ENCODE results near the gene TNNC2. TPM values are rescaled to one million over a fixed set of nuclear protein-coding genes. Genes with fewer than 3 reads are reported as not detected.
"Not testable (repeated sequence)": the region's sequence is repeated elsewhere in the genome, so short reads cannot be mapped to it uniquely, and the experiment has no call there.

Gene TNNC2
- total RNA-seq, 1 experiment from 2014 or later = 4.6 TPM

- Histone ChIP-seq H2AFZ (ENCODE audit: low read length) (no peak overlapping the region), H2BK15ac (ENCODE audit: low read depth, low read length) (no peak overlapping the region), H3K56ac (ENCODE audit: insufficient read length, low read depth, low read length) (no peak overlapping the region), H3K4me1 (ENCODE audit: insufficient read depth, low read length) (no peaks in the 10 kb centered on the region), H3K79me1 (ENCODE audit: insufficient read depth, low read depth, low read length, poor library complexity, severe bottlenecking) (no peaks in the 10 kb centered on the region), H3K23ac (ENCODE audit: insufficient read length, low read depth, low read length) (no peak overlapping the region), H4K20me1 (ENCODE audit: control insufficient read depth, insufficient read depth, insufficient read length) (no peaks in the 10 kb centered on the region), H3K4ac (ENCODE audit: low read depth, low read length) (no peak overlapping the region), H4K5ac (ENCODE audit: insufficient read length, low read depth, low read length) (no peak overlapping the region), H3K18ac (ENCODE audit: insufficient read length, low read depth, low read length) (no peak overlapping the region), H2BK120ac (ENCODE audit: low read depth, low read length, poor library complexity, severe bottlenecking) (no peak overlapping the region), H2AK5ac (ENCODE audit: insufficient read length, low read length) (no peak overlapping the region), H3K4me2 (ENCODE audit: insufficient read depth, insufficient read length, low read length) (no peak overlapping the region), H2BK20ac (ENCODE audit: low read depth, low read length, poor library complexity, severe bottlenecking) (no peak overlapping the region), H3K9me3 (ENCODE audit: control insufficient read depth, low read depth, low read length) (no peaks in the 10 kb centered on the region), H3K27ac (ENCODE audit: insufficient read length, low read depth, low read length) (no peak overlapping the region), H3K27me3 (ENCODE audit: insufficient read depth, low read length) (no peaks in the 10 kb centered on the region), H2BK5ac (ENCODE audit: insufficient read length, low read length) (no peak overlapping the region), H3K79me2 (ENCODE audit: insufficient read depth, low read length) (no peaks in the 10 kb centered on the region), H3K14ac (ENCODE audit: insufficient read depth, low read length) (no peak overlapping the region), H4K8ac (replicated peaks; ENCODE audit: insufficient read length, low read depth, low read length) (no peak overlapping the region), H3K9ac (ENCODE audit: extremely low read depth, insufficient read length, low read length) (no peak overlapping the region), H4K91ac (ENCODE audit: insufficient read length, low read depth, low read length) (no peak overlapping the region), H3T11ph (ENCODE audit: low read length) (no peak overlapping the region), H2BK12ac (ENCODE audit: insufficient read length, low read depth, low read length) (no peak overlapping the region), H3K23me2 (ENCODE audit: insufficient read length, low read depth, low read length, poor library complexity, severe bottlenecking) (no peaks in the 10 kb centered on the region)
- Mint-ChIP-seq H3K4me1 (peaks cover 4% of the 10 kb centered on the region in 2 experiments), H3K27me3 (ENCODE audit: low read depth) (no peaks in the 10 kb centered on the region), H3K9me3 (no peaks in the 10 kb centered on the region), H3K27ac (peak overlapping the region in 2 of 3 experiments; percentile 31 to 69; a peak in 1 of 7 replicates), H3K4me3 (no peak overlapping the region), H3K36me3 (ENCODE audit: insufficient read depth in 1 of 3, low read depth in 3 of 3) (peaks cover 23 to 62% (median 54%) of the 10 kb centered on the region in 3 experiments; a peak in 6 of 7 replicates)
- DNase-seq = peak; percentile 79
- peak; percentile 86 for TF ChIP-seq CTCF (conservative IDR thresholded peaks at IDR 0.05)
- 100% methylated on average over 1 of the region's 4 CpGs for WGBS (ENCODE audit: extremely low coverage, insufficient read length, low lambda C conversion rate)
Observed at GRCh38 chr20:45798935-45799642, 28.0 kb downstream of the TNNC2 start.

- H3K4ac ChIP-seq (ENCODE audit: low read depth, low read length); H3K9me3 Mint-ChIP-seq; H3K56ac ChIP-seq (ENCODE audit: insufficient read length, low read depth, low read length); H3K4me3 Mint-ChIP-seq; H3K23ac ChIP-seq (ENCODE audit: insufficient read length, low read depth, low read length); H3K4me2 ChIP-seq (ENCODE audit: insufficient read depth, insufficient read length, low read length); H2BK20ac ChIP-seq (ENCODE audit: low read depth, low read length, poor library complexity, severe bottlenecking); H4K91ac ChIP-seq (ENCODE audit: insufficient read length, low read depth, low read length); H3K18ac ChIP-seq (ENCODE audit: insufficient read length, low read depth, low read length); H3K27ac ChIP-seq (ENCODE audit: insufficient read length, low read depth, low read length); H3K9me3 ChIP-seq (ENCODE audit: control insufficient read depth, low read depth, low read length); H3K27ac Mint-ChIP-seq; H2AFZ ChIP-seq (ENCODE audit: low read length); H2BK12ac ChIP-seq (ENCODE audit: insufficient read length, low read depth, low read length); H3K79me1 ChIP-seq (ENCODE audit: insufficient read depth, low read depth, low read length, poor library complexity, severe bottlenecking); H3K23me2 ChIP-seq (ENCODE audit: insufficient read length, low read depth, low read length, poor library complexity, severe bottlenecking); H3K9ac ChIP-seq (ENCODE audit: extremely low read depth, insufficient read length, low read length); H3K27me3 ChIP-seq (ENCODE audit: insufficient read depth, low read length); H3T11ph ChIP-seq (ENCODE audit: low read length); H4K5ac ChIP-seq (ENCODE audit: insufficient read length, low read depth, low read length); H4K8ac ChIP-seq (replicated peaks; ENCODE audit: insufficient read length, low read depth, low read length); H3K27me3 Mint-ChIP-seq (ENCODE audit: low read depth); H2BK15ac ChIP-seq (ENCODE audit: low read depth, low read length); H2BK5ac ChIP-seq (ENCODE audit: insufficient read length, low read length); H4K20me1 ChIP-seq (ENCODE audit: control insufficient read depth, insufficient read depth, insufficient read length); H3K4me1 Mint-ChIP-seq; H2AK5ac ChIP-seq (ENCODE audit: insufficient read length, low read length); H3K14ac ChIP-seq (ENCODE audit: insufficient read depth, low read length); H2BK120ac ChIP-seq (ENCODE audit: low read depth, low read length, poor library complexity, severe bottlenecking); DNase-seq; H3K79me2 ChIP-seq (ENCODE audit: insufficient read depth, low read length); H3K4me1 ChIP-seq (ENCODE audit: insufficient read depth, low read length): not testable (repeated sequence)
- WGBS (ENCODE audit: extremely low coverage, insufficient read length, low lambda C conversion rate) = no CpG with 5 or more reads among the region's 3 CpGs
- peaks cover 25 to 56% (median 49%) of the 10 kb centered on the region in 3 experiments; a peak in 6 of 7 replicates for H3K36me3 Mint-ChIP-seq (ENCODE audit: insufficient read depth in 1 of 3, low read depth in 3 of 3)
Observed at GRCh38 chr20:45797955-45798354, 29.2 kb downstream of the TNNC2 start.

Measured in H9 (cell line).